ENCODE results near the gene CHID1.

- TF ChIP-seq CTCF (IDR thresholded peaks at IDR 0.05) (no peak), EZH2 (IDR thresholded peaks at IDR 0.05; ENCODE audit: borderline replicate concordance, insufficient read depth, low read depth, low read length, poor library complexity, severe bottlenecking) (no peak)
Measured at GRCh38 chr11:868394-868793, 42.2 kb downstream of the CHID1 start.
